ENCODE data around the gene LLCFC1.

LLCFC1 gene

DNA sequence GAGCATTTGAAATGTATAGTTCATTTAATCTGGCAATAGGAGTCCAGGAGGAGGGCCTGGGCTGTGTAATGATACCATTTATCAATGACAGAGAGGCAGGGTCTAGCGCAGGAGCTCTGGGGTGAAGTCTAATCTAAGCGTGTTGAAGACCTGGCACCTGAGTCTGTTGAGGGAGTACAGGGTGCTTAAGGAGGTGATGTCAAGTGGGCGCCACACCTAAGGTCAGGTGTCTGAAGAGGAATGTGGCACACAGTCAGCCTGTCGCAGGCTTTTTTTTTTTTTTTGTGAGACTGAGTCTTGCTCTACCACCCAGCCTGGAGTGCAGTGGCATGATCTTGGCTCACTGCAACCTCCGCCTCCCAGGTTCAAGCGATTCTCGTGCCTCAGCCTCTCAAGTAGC lies 2.3 kb downstream of the LLCFC1 start:
- H3K27me3 ChIP-seq (ENCODE audit: control insufficient read depth, low read length) = 0 out of 2 replicates have a peak, but pooled peaks cover under 1% of the 10 kb centered on the region
- no peak for TF ChIP-seq EZH2phosphoT487 (IDR thresholded peaks at IDR 0.05; ENCODE audit: borderline replicate concordance, low read length)
- TF ChIP-seq, protein P1, sequence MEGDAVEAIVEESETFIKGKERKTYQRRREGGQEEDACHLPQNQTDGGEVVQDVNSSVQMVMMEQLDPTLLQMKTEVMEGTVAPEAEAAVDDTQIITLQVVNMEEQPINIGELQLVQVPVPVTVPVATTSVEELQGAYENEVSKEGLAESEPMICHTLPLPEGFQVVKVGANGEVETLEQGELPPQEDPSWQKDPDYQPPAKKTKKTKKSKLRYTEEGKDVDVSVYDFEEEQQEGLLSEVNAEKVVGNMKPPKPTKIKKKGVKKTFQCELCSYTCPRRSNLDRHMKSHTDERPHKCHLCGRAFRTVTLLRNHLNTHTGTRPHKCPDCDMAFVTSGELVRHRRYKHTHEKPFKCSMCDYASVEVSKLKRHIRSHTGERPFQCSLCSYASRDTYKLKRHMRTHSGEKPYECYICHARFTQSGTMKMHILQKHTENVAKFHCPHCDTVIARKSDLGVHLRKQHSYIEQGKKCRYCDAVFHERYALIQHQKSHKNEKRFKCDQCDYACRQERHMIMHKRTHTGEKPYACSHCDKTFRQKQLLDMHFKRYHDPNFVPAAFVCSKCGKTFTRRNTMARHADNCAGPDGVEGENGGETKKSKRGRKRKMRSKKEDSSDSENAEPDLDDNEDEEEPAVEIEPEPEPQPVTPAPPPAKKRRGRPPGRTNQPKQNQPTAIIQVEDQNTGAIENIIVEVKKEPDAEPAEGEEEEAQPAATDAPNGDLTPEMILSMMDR (IDR thresholded peaks at IDR 0.05; ENCODE audit: low read depth, low read length, poor library complexity, severe bottlenecking) = no peak
- no peaks in the 10 kb centered on the region for H3K4me1 ChIP-seq (ENCODE audit: control insufficient read depth, low read length)
- H3K4me3 ChIP-seq (ENCODE audit: low read length) = no peak overlapping the region
- H3K9me3 ChIP-seq (ENCODE audit: control insufficient read depth, insufficient read depth, low read length) = no peaks in the 10 kb centered on the region
- H4K20me1 ChIP-seq (ENCODE audit: control insufficient read depth, insufficient read depth, low read depth, low read length) = no peaks in the 10 kb centered on the region
- no peaks in the 10 kb centered on the region for H3K79me2 ChIP-seq (ENCODE audit: control insufficient read depth, low read length)
- H3K4me2 ChIP-seq (ENCODE audit: low read length) = no peak overlapping the region
- H3F3A ChIP-seq (ENCODE audit: control insufficient read depth, insufficient read depth) = no peaks in the 10 kb centered on the region
- H3K9me2 ChIP-seq (replicated peaks; ENCODE audit: control insufficient read depth, low read length) = no peaks in the 10 kb centered on the region
- H3K27ac ChIP-seq (ENCODE audit: low read depth, low read length) = no peak overlapping the region
- no peaks in the 10 kb centered on the region for H3K36me3 ChIP-seq (ENCODE audit: control insufficient read depth, low read length)

DNA sequence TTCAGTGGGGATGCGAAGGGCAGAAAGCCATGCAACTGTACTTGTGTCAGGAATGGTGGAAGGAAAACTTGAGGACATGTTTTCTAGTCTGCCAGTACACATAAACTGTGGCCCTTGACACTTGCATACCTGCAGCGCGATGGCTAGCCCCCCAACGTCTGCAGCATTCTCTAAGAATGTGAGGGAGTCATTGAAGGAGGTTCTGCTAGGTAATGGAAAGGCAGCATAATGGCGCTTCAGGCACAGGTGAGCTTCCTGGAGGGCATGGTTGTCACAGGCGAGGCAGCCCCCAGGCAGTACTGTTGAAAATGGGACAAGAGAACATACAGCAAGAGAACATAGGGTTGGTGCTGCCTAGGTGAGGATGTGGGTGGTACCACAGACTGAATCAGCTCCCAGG lies 3.5 kb downstream of the LLCFC1 start:
- Histone ChIP-seq H3K9me2 (replicated peaks; ENCODE audit: control insufficient read depth, low read length) (no peaks in the 10 kb centered on the region), H3K9me3 (ENCODE audit: control insufficient read depth, insufficient read depth, low read length) (no peaks in the 10 kb centered on the region), H3K79me2 (ENCODE audit: control insufficient read depth, low read length) (no peaks in the 10 kb centered on the region), H3K36me3 (ENCODE audit: control insufficient read depth, low read length) (no peaks in the 10 kb centered on the region), H4K20me1 (ENCODE audit: control insufficient read depth, insufficient read depth, low read depth, low read length) (no peaks in the 10 kb centered on the region), H3K4me2 (ENCODE audit: low read length) (no peak overlapping the region), H3K4me3 (ENCODE audit: low read length) (no peak overlapping the region), H3K27ac (ENCODE audit: low read depth, low read length) (no peak overlapping the region), H3K4me1 (ENCODE audit: control insufficient read depth, low read length) (no peaks in the 10 kb centered on the region), H3F3A (ENCODE audit: control insufficient read depth, insufficient read depth) (no peaks in the 10 kb centered on the region), H3K27me3 (ENCODE audit: control insufficient read depth, low read length) (peaks cover under 1% of the 10 kb centered on the region; the same call in 1 of the 2 replicates)
- TF ChIP-seq EZH2phosphoT487 (IDR thresholded peaks at IDR 0.05; ENCODE audit: borderline replicate concordance, low read length) = no peak
- TF ChIP-seq, protein P1 (IDR thresholded peaks at IDR 0.05; ENCODE audit: low read depth, low read length, poor library complexity, severe bottlenecking) = no peak

DNA sequence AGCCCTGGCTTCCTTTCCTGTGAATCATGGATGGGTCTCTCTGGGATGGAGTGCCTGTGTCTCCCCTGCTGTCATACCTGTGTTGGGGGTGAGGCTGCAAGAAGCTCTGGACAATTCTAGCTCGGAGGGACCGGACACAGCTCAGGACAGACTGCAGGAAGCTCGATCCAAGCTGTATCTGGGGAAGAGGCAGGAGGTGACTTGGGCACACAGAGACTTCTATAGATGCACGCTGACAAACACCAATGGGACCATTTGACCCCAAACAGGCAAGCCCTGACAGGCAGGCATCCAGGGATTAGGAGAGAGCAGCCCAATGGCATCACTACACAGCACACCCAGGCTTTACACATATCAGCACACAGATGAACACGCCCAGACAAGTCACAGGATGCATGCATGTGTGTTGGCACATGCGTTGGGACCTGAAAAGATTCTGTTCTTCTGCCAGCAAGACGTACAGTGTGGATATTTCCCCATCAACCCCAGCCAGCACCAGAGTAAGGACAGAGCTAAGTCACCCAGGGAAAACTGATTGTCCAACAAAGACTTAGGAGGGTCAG lies 4.5 kb downstream of the LLCFC1 start:
- TF ChIP-seq, protein P1 (IDR thresholded peaks at IDR 0.05; ENCODE audit: low read depth, low read length, poor library complexity, severe bottlenecking) = no peak
- TF ChIP-seq EZH2phosphoT487 (IDR thresholded peaks at IDR 0.05; ENCODE audit: borderline replicate concordance, low read length) = no peak
- H3F3A ChIP-seq (ENCODE audit: control insufficient read depth, insufficient read depth) = no peaks in the 10 kb centered on the region
- H4K20me1 ChIP-seq (ENCODE audit: control insufficient read depth, insufficient read depth, low read depth, low read length) = no peaks in the 10 kb centered on the region
- no peaks in the 10 kb centered on the region for H3K4me1 ChIP-seq (ENCODE audit: control insufficient read depth, low read length)
- no peak overlapping the region for H3K4me3 ChIP-seq (ENCODE audit: low read length)
- H3K9me2 ChIP-seq (replicated peaks; ENCODE audit: control insufficient read depth, low read length) = no peaks in the 10 kb centered on the region
- H3K27ac ChIP-seq (ENCODE audit: low read depth, low read length) = no peak overlapping the region
- no peaks in the 10 kb centered on the region for H3K9me3 ChIP-seq (ENCODE audit: control insufficient read depth, insufficient read depth, low read length)
- no peaks in the 10 kb centered on the region for H3K36me3 ChIP-seq (ENCODE audit: control insufficient read depth, low read length)
- no peak overlapping the region for H3K4me2 ChIP-seq (ENCODE audit: low read length)
- no peaks in the 10 kb centered on the region for H3K79me2 ChIP-seq (ENCODE audit: control insufficient read depth, low read length)
- peaks cover 7% of the 10 kb centered on the region; the same call in 1 of the 2 replicates for H3K27me3 ChIP-seq (ENCODE audit: control insufficient read depth, low read length)
